HG03060 (cell line): ENCODE measurements around the gene SARNP.
"Not testable (repeated sequence)": the region's sequence is repeated elsewhere in the genome, so short reads cannot be mapped to it uniquely, and the experiment has no call there.

Experiments
- ATAC-seq: cut with Tn5 transposase; IDR thresholded peaks from one replicate; pipeline ENCODE4 v1.9.1; 2021; ENCODE audit warnings: low read depth, moderate number of reproducible peaks; ENCODE audit not compliant: unreplicated experiment

The SARNP gene, protein sequence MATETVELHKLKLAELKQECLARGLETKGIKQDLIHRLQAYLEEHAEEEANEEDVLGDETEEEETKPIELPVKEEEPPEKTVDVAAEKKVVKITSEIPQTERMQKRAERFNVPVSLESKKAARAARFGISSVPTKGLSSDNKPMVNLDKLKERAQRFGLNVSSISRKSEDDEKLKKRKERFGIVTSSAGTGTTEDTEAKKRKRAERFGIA

DNA sequence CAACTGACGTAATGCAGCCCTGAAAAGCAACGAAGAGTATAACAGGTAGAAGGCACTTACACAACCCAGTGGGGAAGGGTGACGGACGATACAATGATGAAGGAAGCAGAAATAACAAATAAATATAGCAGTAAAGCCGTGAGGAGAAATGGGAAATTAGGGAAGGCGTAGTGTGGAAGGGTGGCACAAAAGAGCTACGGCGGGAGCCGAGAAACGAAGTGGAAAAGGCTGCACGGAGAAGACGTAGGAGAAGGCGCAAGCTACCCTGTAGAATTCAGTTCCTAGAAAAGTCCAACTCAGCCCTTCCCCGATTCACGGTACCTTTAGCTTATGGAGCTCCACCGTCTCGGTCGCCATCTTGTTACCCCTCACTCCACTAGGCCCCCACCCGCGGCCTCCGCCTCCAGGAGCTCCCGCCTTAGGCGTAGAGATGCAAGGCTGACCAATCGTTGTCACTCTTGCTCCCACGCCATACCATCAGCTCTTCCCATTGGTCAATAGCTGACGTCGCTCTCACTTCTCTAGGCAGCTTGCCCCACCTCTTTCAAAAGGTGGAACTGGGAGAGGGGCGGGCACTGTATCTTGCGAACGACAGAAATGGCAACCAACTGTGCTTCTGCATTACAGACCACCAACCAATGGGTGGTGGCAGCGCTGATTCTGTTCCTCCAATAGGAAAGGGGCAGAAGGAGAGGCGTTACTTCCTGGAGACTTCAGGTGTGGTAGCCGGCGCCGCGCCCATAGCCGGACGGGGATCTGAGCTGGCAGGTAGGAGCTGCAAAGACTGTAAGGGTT lies at the start of gene SARNP, which contains the start of gene ORMDL2:
Gene SARNP (minus strand): TSS at position 380 of the 795 bp plus-strand sequence. CDS start 23 bp downstream, at position 357.
Gene ORMDL2 (plus strand): TSS at position 697 of the 795 bp plus-strand sequence. CDS start 959 bp downstream, outside the sequence.
- peak; percentile 98 for ATAC-seq

DNA sequence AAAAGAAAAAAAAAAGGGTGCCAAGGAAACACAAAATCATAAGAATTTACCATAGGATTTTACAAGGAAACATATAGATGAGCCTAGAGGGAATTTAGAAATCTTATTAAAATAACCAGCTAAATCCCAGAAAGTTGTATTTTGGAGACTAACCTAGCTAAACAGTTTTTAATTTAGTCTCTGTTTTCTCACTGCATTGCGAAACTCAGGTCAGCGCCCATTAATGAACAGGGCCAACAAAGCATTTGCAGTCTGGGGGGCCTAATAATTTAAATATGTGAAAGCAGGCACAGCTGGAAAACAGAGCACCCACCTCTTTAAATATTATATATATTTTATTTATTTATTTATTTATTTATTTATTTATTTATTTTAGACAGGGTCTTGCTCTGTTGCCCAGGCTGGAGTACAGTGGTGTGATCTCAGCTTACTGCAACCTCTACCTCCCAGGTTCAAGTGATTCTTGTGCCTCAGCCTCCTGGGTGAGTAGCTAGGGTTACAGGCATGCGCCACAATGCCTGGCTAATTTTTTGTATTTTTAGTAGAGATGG lies 49.0 kb upstream of the SARNP start:
- not testable (repeated sequence) for ATAC-seq

DNA sequence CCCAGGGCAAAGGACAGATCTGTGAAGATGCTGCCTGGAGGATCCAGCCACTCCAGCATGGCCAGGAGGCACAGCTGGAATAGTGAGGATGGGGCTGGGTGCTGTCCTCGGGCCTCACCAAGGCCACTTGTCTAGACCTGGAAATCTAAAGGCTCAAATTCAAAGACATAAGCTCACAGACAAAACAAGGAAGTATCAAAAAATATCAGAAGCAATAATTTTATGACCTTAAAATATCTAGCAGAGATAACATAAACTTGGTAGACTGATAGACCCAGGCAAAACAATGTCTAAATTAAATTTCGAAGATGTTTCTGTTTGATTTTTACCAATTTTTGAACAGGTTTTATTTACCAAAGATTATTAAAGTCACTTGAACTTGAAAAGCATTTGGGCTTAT lies 47.8 kb upstream of the SARNP start:
- no peak for ATAC-seq

DNA sequence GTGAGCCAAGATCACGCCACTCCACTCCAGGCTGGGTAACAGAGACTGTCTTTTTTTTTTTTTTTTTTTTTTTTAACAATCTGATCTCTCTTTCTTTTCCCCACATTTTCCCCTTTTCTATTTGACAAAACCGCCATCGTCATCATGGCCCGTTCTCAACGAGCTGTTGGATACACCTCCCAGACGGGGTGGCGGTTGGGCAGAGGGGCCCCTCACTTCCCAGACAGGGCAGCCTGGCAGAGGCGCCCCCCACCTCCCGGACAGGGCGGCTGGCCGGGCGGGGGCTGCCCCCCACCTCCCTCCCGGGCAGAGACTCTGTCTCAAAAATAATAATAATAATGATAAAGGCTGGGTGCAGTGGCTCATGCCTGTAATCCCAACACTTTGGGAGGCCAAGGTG lies 45.4 kb upstream of the SARNP start:
- ATAC-seq = not testable (repeated sequence)

DNA sequence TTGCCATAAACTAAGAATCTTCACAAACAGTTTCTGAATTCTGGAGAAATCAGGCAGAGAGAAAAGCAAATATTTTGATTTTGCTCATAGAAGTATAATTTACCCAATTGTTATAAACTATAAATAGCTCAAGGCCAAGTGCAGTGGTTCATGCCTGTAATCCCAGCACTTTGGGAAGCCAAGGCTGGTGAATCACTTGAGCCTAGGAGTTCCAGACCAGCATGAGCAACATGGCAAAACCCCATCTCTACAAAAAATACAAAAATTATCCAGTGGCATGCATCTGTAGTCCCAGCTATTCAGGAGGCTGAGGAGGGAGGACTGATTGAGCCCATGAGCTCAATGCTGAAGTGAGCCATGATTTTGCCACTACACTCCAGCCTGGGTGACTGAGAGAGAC lies 44.8 kb upstream of the SARNP start:
- ATAC-seq = no peak

DNA sequence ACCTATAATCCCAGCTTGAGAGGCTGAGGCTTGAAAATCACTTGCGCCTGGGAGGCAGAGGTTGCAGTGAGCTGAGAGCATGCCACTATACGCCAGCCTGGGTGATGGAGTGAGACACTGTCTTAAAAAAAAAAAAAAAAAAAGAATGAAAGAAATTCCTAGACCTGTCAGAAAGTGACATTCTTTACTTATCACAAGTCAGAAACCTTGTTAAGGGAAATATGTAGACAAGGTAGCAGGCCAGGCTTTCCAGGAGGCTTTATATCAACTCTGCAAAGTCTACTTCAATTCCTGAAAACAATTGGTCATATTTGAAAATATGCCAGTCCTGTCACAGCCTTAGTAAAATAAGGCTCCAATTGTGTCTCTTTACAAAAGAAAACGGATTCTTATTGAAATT lies 44.3 kb upstream of the SARNP start:
- ATAC-seq = no peak

DNA sequence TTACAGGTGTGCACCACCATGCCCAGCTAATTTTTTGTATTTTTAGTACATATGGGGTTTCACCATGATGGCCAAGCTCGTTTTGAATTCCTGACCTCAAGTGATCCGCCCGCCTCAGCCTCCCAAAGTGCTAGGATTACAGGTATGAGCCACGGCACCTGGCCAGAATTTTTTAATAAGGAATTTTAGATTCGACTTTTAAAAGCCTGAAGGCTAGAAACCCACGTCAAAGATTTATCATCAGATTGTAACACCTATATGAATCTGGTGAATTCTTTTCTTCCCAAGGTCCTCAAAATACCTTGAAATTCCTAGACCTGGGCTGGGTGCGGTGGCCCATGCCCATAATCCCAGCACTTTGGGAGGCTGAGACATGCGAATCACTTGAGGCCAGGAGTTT lies 43.9 kb upstream of the SARNP start:
- ATAC-seq = no peak

DNA sequence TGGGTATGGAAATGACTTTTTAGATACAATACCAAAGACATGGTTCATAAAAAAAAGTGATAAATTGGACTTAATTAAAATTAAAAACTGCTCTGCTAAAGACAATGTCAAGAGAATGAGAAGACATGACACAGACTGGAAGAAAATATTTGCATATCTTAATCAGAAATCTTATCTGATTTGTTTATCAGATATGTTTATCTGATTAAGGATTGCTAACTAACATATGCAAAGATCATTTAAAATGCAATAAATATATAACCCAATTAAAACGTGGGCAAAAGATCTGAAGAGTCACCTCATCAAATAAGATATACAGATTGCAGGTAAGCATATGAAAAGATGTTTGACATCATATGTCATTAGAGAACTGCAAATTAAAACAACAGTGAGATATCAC lies 35.2 kb upstream of the SARNP start:
- no peak for ATAC-seq

DNA sequence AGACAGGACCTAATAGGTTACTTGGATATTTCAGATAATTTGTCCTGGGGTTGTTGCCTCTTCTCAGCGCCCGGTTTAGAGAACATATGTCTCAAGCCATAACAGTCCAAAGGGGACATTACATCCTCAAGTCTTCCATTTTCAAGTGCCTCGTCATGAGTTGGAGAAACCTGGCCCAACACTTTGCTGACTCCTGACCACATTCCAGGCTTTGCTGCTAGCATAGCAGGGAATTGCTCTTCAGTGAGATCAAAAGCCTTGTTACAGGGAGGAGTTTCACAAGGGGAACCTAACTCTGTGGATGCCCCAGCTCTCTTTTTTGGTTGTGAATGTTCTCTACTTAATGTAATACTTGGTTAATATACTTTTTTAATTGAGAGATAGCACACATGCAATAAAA lies 33.4 kb upstream of the SARNP start:
- ATAC-seq = no peak

DNA sequence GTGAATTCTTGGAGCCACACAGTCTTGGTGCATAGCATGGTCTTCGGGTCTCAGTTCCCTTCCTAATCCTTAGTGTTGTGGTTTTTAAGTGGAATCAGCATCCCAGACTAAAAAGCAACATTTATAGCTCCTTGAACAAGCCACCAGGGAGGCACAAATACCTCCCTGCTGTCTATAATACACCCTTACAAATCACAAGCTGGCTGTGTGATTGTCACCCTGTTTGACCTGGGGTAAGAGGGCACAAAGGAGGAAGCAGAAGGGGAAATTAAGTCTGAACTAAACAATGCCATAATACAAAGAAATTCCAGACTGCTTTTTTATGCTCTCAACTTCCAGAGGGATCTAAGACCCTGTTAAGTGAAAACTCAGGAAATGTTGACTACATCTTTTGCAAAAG lies 32.9 kb upstream of the SARNP start:
- ATAC-seq = no peak

DNA sequence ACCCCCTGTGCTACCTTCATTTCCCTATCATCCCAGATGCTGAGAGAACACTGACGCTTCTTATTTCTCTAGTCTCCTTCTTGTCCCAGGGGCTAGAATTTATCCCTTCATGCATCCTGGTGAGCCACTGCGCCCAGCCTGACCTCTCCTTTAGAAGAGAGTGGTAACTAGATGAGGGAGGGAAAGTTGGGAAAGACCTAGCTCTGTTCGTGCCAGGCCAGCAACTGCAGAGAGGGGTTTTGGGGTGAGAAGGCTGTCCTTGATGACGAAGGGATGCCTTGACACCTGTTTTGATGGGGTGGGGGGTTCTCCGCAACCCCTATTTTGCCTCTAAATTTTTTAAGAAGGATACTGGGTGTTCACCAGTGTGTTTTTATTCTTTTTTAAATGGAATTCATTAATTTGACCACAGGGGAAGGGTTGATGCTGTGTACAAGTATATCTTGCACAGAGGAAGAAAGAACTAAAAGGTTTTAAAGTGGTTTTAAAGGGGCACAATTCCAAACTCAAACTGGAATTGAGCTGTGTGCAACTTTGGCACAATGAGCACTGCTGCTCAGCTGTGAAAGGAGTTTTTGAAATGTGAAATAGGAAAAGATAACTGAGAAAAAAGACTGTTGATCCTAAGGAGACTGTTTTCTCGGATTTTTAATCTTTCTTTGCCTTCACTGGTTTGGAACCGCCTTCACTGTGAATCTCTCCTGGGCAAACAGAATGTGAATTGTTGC lies 32.3 kb upstream of the SARNP start:
- ATAC-seq = no peak

DNA sequence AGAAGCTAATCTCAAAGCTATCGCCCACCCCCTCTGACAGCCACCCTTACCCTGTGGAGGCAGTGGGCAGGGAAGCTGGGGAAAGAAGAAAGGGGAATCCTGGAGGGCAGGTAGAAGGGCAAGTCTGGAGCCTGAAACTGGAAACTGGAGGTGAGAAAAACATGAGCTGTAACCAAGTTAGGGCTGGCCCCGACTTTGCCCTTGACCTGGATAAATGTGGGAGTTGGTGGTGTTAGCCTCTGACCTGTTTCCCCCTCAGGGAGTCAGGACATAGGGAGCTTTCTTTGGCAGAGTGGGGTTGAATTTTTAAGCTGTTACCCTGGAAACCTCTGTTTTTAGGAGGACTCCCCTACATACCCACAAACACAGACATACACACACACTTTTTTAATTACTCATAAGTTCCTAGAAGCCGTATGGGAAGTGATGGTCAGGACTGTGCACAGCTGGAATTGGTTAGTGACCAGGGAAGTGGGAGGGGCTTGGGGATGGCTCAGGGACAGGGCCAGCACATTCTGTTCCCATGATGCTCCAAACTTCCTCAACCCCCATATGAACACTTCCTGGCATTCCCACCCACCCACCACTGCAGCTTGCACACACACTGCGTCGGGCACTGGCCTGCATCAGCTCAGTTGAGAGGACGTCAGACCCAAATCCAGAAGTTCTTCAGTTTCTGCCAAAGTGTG lies 30.2 kb upstream of the SARNP start:
- no peak for ATAC-seq

DNA sequence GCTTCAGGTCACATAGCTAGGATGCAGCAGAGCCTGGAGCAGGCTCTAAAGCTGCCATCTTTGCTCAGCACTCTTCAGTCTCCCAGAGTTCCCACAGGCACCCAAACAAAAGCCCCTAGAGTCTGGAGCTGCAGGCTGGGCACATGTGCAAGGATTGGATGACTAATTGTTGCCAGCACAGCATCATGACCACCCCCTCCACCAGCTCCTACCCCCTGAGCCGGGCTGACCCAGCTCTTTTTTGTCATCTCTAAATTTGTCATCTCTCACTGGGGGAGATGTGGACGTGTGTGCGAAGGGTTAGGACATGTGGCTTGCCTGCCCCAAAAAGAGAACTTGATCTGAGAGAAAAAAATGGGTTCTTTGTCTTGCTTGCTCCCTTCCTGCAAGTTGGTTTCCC lies 29.5 kb upstream of the SARNP start:
- no peak for ATAC-seq

DNA sequence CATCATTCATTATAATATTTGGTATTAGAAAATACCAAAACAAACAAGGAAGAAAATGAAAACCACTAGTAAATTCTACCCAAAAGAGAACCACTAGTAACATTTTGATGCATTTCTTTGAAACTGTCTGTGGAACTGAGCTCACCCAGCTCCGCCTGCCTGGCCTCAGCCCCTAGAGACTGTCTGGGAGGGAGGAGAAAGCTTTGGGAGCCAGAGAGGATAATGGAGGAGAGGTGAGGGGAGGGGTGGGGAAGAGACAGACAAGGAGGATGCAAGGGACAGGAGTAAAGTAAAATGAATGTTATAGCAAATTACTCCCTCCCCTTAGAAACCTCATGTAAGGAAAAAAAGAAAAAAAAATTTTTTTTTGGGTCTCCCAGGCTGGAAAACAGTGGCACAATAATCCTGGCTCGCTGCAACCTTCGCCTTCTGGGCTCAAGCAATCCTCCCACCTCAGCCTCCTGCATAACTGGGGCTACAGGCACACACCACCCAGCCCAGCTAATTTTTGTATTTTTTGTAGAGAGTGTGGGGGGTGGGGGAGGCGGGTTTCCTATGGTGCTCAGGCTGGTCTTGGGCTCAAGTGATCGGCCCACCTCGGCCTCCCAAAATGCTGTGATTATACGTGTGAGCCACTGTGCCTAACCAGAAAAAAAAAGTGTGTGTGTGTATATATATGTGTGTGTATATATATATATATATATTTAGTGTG lies 28.4 kb upstream of the SARNP start:
- ATAC-seq = no peak

DNA sequence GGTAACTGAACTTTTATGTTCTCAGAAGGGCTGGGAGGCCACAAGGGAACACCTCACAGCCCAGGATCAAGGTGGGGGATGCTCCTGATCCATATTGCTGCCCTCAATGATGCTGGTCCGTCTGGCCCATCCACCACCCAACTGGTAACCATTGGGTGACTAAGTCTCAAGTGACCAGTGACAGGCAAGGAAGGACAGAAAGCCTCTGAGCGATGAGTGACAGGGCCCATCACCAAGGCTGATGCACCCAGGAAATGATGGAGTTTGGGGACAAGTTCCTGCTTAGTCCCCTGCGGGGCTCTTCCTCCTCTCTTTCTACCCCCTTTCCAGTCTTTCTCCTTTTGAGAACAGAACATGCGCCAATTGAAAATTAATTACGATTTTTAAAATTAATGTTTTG lies 27.8 kb upstream of the SARNP start:
- ATAC-seq = no peak

DNA sequence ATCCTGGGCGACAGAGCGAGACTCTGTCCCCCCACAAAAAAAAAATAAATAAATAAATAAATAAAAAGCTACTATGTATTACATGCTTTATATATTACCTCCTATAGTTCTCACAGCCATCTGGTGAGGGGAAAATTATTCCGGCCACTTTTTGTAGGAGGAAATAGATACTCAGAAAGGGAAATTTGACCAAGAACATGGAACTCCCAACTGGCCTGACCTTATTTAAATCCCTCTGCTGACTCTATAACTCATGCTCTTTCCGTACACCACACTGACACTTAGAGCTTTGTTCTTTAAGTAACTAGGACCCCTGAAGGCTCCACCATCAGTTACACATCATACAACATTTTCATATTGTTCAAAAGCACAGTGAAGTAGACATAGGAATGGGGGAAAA lies 27.4 kb upstream of the SARNP start:
- ATAC-seq = no peak

DNA sequence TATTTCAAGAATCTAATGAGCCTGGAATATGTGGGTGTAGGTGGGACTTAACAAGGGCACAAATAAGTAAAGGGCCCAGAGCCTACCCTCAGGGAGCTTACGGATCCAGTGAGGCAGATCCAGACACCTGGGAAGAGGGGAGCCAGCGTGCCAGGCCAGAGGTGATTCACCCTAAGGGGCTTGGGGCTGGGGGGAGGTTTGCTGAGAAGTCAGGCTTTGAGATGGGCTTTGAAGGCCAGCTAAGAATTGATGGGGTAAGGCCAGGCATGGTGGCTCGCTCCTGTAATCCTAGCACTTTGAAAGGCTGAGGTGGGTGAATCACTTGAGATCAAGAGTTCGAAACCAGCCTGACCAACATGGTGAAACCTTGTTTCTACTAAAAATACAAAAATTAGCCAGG lies 25.9 kb upstream of the SARNP start:
- no peak for ATAC-seq

DNA sequence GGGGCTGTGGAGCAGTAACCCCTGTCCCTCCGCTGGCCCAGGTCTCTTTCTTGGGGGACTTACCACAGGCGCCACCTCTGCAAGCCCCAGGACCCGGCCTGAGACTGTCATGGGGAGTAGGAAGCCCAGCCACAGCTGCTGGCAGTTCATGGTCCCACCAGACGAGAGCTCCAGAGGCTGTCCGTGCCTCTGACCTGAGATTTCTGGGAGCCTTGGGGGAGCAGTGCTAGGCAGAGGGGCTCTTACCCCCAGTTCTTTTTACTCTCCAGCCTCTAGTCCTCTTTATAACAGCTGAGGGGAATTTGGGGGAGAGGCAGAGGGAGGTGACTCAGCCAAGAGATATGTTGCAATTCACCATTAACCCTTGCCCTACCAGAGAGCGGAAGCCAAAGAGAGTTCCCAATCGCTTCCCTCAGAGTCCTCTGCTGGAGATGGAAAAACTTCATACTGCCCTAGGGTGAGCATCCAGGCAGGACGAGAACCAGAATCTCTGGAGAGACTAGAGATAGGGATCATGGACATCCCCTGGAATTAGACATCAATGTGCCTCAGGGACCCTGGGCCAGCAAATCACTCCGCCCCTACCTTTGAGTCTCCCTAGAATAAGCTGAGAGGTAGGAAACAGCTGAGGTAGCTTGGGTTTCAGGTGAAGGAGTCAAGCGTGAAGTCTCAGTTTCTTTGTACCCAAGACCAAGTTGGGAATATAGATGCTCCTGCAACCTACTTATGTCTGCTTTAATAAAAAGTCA lies 25.3 kb upstream of the SARNP start, which contains the start of gene MMP19:
Gene MMP19 (minus strand): TSS at position 256 of the 749 bp plus-strand sequence. CDS start 106 bp downstream, at position 150.
- ATAC-seq = no peak
